HEK293 (cell line): ENCODE data around the gene CEACAM20.

Experiments used
- CTCF ChIA-PET: fragments of 350-600 bp; formaldehyde crosslinking; extraction: SDS; loops from one replicate; lab custom pipeline; 2021; ENCODE audit warnings: antibody characterized with exemption; lab: Yijun Ruan, JAX
- POLR2A ChIA-PET: fragments of 300-600 bp; formaldehyde crosslinking; extraction: SDS; loops from one replicate; lab custom pipeline; 2020; ENCODE audit warnings: antibody characterized with exemption, inconsistent platforms; lab: Yijun Ruan, JAX
- H3K27ac ChIP-seq: fragments of 200-500 bp; sonication (Bioruptor generic); 2 replicates; pipeline ENCODE4 v1.5.1; 2014; ENCODE audit warnings: low read depth, low read length, control low read depth, inconsistent platforms; ENCODE audit errors: extremely low read depth
- H3K36me3 ChIP-seq, 2 experiments: fragments of 200-500 bp in 1 of 2; sonication (Bioruptor generic) in 1 of 2; 1 replicate in 1 of 2; 2 replicates in 1 of 2; pipeline ENCODE4 v1.5.1; 2014 to 2017; ENCODE audit warnings: inconsistent platforms in 2 of 2, low read length in 2 of 2; ENCODE audit not compliant: control insufficient read depth in 2 of 2, insufficient read depth in 1 of 2
- H3K4me1 ChIP-seq: fragments of 200-500 bp; sonication (Bioruptor generic); 2 replicates; pipeline ENCODE4 v1.5.1; 2014; ENCODE audit warnings: mild to moderate bottlenecking, low read length, inconsistent platforms; ENCODE audit not compliant: control insufficient read depth, insufficient read depth
- H3K4me3 ChIP-seq: 2 replicates; pipeline ENCODE4 v1.5.1; 2011; ENCODE audit warnings: low read depth, mild to moderate bottlenecking, control low read depth, low read length, moderate library complexity
- H3K9me3 ChIP-seq: fragments of 200-500 bp; sonication (Bioruptor generic); 2 replicates; pipeline ENCODE4 v1.5.1; 2014; ENCODE audit warnings: low read depth, low read length, inconsistent platforms; ENCODE audit not compliant: control insufficient read depth, insufficient read depth
- BCL6B ChIP-seq: fragments of 450-650 bp; formaldehyde crosslinking; IDR thresholded peaks from 2 replicates; pipeline ENCODE4 v1.5.1; 2017; ENCODE audit warnings: missing biosample characterization, missing genetic modification characterization
- GFI1B ChIP-seq: fragments of 450-650 bp; formaldehyde crosslinking; IDR thresholded peaks from 2 replicates; pipeline ENCODE4 v1.5.1; 2016; ENCODE audit warnings: missing biosample characterization, missing genetic modification characterization
- MZF1 ChIP-seq: fragments of 450-650 bp; formaldehyde crosslinking; IDR thresholded peaks from 2 replicates; pipeline ENCODE4 v1.5.1; 2017; ENCODE audit warnings: missing biosample characterization, missing genetic modification characterization, borderline replicate concordance
- REST ChIP-seq: fragments of 450-650 bp; formaldehyde crosslinking; IDR thresholded peaks from 2 replicates; pipeline ENCODE4 v1.5.1; 2016; ENCODE audit warnings: missing biosample characterization, missing genetic modification characterization
- SALL2 ChIP-seq: fragments of 450-650 bp; formaldehyde crosslinking; IDR thresholded peaks from 2 replicates; pipeline ENCODE4 v1.5.0; 2017; ENCODE audit warnings: missing biosample characterization, mild to moderate bottlenecking, missing genetic modification characterization, borderline replicate concordance
- YY2 ChIP-seq: fragments of 450-650 bp; formaldehyde crosslinking; IDR thresholded peaks from 2 replicates; pipeline ENCODE4 v1.5.1; 2016; ENCODE audit warnings: missing biosample characterization, missing genetic modification characterization
- ZBTB48 ChIP-seq: fragments of 450-650 bp; formaldehyde crosslinking; IDR thresholded peaks from 2 replicates; pipeline ENCODE4 v1.5.1; 2016; ENCODE audit warnings: missing biosample characterization, missing genetic modification characterization
- ZBTB7A ChIP-seq: fragments of 450-650 bp; formaldehyde crosslinking; IDR thresholded peaks from 2 replicates; pipeline ENCODE4 v1.5.1; 2016; ENCODE audit warnings: low read depth, missing biosample characterization, missing genetic modification characterization
- ZNF214 ChIP-seq: fragments of 450-650 bp; formaldehyde crosslinking; IDR thresholded peaks from 2 replicates; pipeline ENCODE4 v1.5.1; 2017; ENCODE audit warnings: missing biosample characterization, mild to moderate bottlenecking, missing genetic modification characterization, borderline replicate concordance
- ZNF223 ChIP-seq: fragments of 450-650 bp; formaldehyde crosslinking; IDR thresholded peaks from 2 replicates; pipeline ENCODE4 v1.5.1; 2016; ENCODE audit warnings: missing biosample characterization, missing genetic modification characterization
- ZNF280D ChIP-seq: fragments of 450-650 bp; formaldehyde crosslinking; IDR thresholded peaks from 2 replicates; pipeline ENCODE4 v1.5.1; 2016; ENCODE audit warnings: missing biosample characterization, missing genetic modification characterization
- ZNF404 ChIP-seq: fragments of 450-650 bp; formaldehyde crosslinking; IDR thresholded peaks from 2 replicates; pipeline ENCODE4 v1.5.1; 2017; ENCODE audit warnings: missing biosample characterization, missing genetic modification characterization
- ZNF48 ChIP-seq: fragments of 450-650 bp; formaldehyde crosslinking; IDR thresholded peaks from 2 replicates; pipeline ENCODE4 v1.5.1; 2016; ENCODE audit warnings: missing biosample characterization, missing genetic modification characterization
- ZNF623 ChIP-seq: fragments of 450-650 bp; formaldehyde crosslinking; IDR thresholded peaks from 2 replicates; pipeline ENCODE4 v1.5.1; 2016; ENCODE audit warnings: missing biosample characterization, missing genetic modification characterization
- ZNF654 ChIP-seq: fragments of 450-650 bp; formaldehyde crosslinking; IDR thresholded peaks from 2 replicates; pipeline ENCODE4 v1.5.1; 2016; ENCODE audit warnings: low read depth, missing biosample characterization, missing genetic modification characterization
- ZNF777 ChIP-seq: fragments of 450-650 bp; formaldehyde crosslinking; IDR thresholded peaks from 2 replicates; pipeline ENCODE4 v1.5.1; 2017; ENCODE audit warnings: missing biosample characterization, missing genetic modification characterization, borderline replicate concordance

Gene CEACAM20

GRCh38 chr19:44571830-44572580 lies 42.5 kb upstream of the CEACAM20 start (continued):
- TF ChIP-seq SALL2: no peak
- no peak for TF ChIP-seq GFI1B (tag by site-specific recombination)
- no peak for TF ChIP-seq BCL6B (tag by site-specific recombination)
- TF ChIP-seq, all 188 proteins: peak for 0

- POLR2A ChIA-PET: interaction anchor here (0.6 to 1.5 kb wide), 4 partner anchors 71 to 200 kb away, joined by 3 to 8 read pairs (median 4); partner anchors contain the start of gene ZNF180
- no peaks in the 10 kb centered on the region for H3K9me3 ChIP-seq
Observed at GRCh38 chr19:44570984-44571684, 41.7 kb upstream of the CEACAM20 start.

GRCh38 chr19:44570603-44570983 lies 41.1 kb upstream of the CEACAM20 start:
- no peaks in the 10 kb centered on the region for H3K4me1 ChIP-seq
- ChIA-PET CTCF (interaction anchor here (0.5 to 2.9 kb wide), 71 partner anchors 8 to 617 kb away, joined by 3 to 52 read pairs (median 4); partner anchors contain the start of gene IGSF23), POLR2A (interaction anchor here (0.6 to 1.5 kb wide), 4 partner anchors 71 to 200 kb away, joined by 3 to 8 read pairs (median 4); partner anchors contain the start of gene ZNF180)
- H3K27ac ChIP-seq: no peak overlapping the region
- no peaks in the 10 kb centered on the region for H3K9me3 ChIP-seq
- no peak overlapping the region for H3K4me3 ChIP-seq
- TF ChIP-seq ZNF280D (peak; percentile 88; the same call in 1 of the 2 replicates), ZNF223 (tag by site-specific recombination) (no peak), ZNF623 (tag by site-specific recombination) (peak; percentile 98), MZF1 (tag by site-specific recombination) (no peak), ZBTB7A (no peak), ZNF777 (tag by site-specific recombination) (no peak), ZNF404 (no peak), ZBTB48 (no peak), REST (no peak), ZNF214 (tag by site-specific recombination) (no peak), YY2 (tag by site-specific recombination) (no peak)
- no peaks in the 10 kb centered on the region for H3K36me3 ChIP-seq

More at GRCh38 chr19:44570984-44571684, 41.7 kb upstream of the CEACAM20 start:
- Histone ChIP-seq H3K27ac (no peak overlapping the region), H3K4me1 (no peaks in the 10 kb centered on the region), H3K4me3 (no peak overlapping the region), H3K36me3 (no peaks in the 10 kb centered on the region)
- no peak for TF ChIP-seq ZNF48 (tag by site-specific recombination)
- peak; percentile 76 for TF ChIP-seq ZNF654
- CTCF ChIA-PET: interaction anchor here (0.5 to 2.9 kb wide), 81 partner anchors 9 to 1276 kb away, joined by 3 to 52 read pairs (median 4); partner anchors contain the start of gene IGSF23
